SK-N-SH treated with all-trans-retinoic acid at 6 μM for 48 hours (cell line): ENCODE results near the gene PRRC1.

Source experiments
- ATAC-seq: fragments of 200-7000 bp; cut with Tn5 transposase; 3 replicates; pipeline ENCODE4 v1.9.1; 2020; ENCODE audit warnings: mild to moderate bottlenecking, moderate library complexity
- ARNTL ChIP-seq: fragments of 450-650 bp; formaldehyde crosslinking; IDR thresholded peaks from 2 replicates; pipeline ENCODE4 v1.5.0; 2020; ENCODE audit warnings: low read depth, mild to moderate bottlenecking, moderate library complexity, borderline replicate concordance
- BACH2 ChIP-seq: fragments of 250-450 bp; sonication (Bioruptor Pico); IDR thresholded peaks from 2 replicates; pipeline ENCODE4 v1.9.0; 2021; ENCODE audit warnings: mild to moderate bottlenecking, borderline replicate concordance
- CREB5 ChIP-seq: fragments of 250-450 bp; sonication (Bioruptor Pico); IDR thresholded peaks from 2 replicates; pipeline ENCODE4 v1.5.1; 2020; ENCODE audit warnings: low read depth, mild to moderate bottlenecking, moderate library complexity
- CSDC2 ChIP-seq: fragments of 250-450 bp; sonication (Bioruptor Pico); IDR thresholded peaks from 2 replicates; pipeline ENCODE4 v1.5.0; 2020; ENCODE audit warnings: mild to moderate bottlenecking, moderate library complexity
- CSRNP3 ChIP-seq: fragments of 250-450 bp; sonication (Bioruptor Pico); IDR thresholded peaks from 2 replicates; pipeline ENCODE4 v1.5.1; 2021; ENCODE audit warnings: mild to moderate bottlenecking, moderate library complexity
- ESRRG ChIP-seq: fragments of 250-450 bp; sonication (Bioruptor Pico); IDR thresholded peaks from 2 replicates; pipeline ENCODE4 v1.6.1; 2021; ENCODE audit warnings: mild to moderate bottlenecking
- GLIS3 ChIP-seq: fragments of 250-450 bp; sonication (Bioruptor Pico); IDR thresholded peaks from 2 replicates; pipeline ENCODE4 v1.5.0; 2020; ENCODE audit warnings: mild to moderate bottlenecking, moderate library complexity
- ISL1 ChIP-seq: fragments of 250-450 bp; sonication (Bioruptor Pico); IDR thresholded peaks from 2 replicates; pipeline ENCODE4 v2.1.2; 2022; ENCODE audit warnings: mild to moderate bottlenecking, moderate library complexity
- OSR1 ChIP-seq: fragments of 250-450 bp; sonication (Bioruptor Pico); IDR thresholded peaks from 2 replicates; pipeline ENCODE4 v1.8.0; 2022; ENCODE audit warnings: moderate library complexity, mild to moderate bottlenecking, inconsistent platforms
- PPARA ChIP-seq: fragments of 250-450 bp; sonication (Bioruptor Pico); IDR thresholded peaks from 2 replicates; pipeline ENCODE4 v1.5.0; 2020; ENCODE audit warnings: mild to moderate bottlenecking, borderline replicate concordance
- RARB ChIP-seq: fragments of 250-450 bp; sonication (Bioruptor Pico); IDR thresholded peaks from 2 replicates; pipeline ENCODE4 v1.8.0; 2021; ENCODE audit warnings: mild to moderate bottlenecking, moderate library complexity
- SNAI2 ChIP-seq: fragments of 250-450 bp; sonication (Bioruptor Pico); IDR thresholded peaks from 2 replicates; pipeline ENCODE4 v1.5.0; 2020; ENCODE audit warnings: mild to moderate bottlenecking, moderate library complexity
- TCF4 ChIP-seq: fragments of 250-450 bp; sonication (Bioruptor Pico); IDR thresholded peaks from 2 replicates; pipeline ENCODE4 v1.8.0; 2021; ENCODE audit warnings: mild to moderate bottlenecking, moderate library complexity, borderline replicate concordance
- TOX ChIP-seq: fragments of 250-450 bp; sonication (Bioruptor Pico); IDR thresholded peaks from 2 replicates; pipeline ENCODE4 v1.8.0; 2021; ENCODE audit warnings: mild to moderate bottlenecking, moderate library complexity, borderline replicate concordance
- ZC3H10 ChIP-seq: fragments of 250-450 bp; sonication (Bioruptor Pico); IDR thresholded peaks from 2 replicates; pipeline ENCODE4 v1.5.1; 2021; ENCODE audit warnings: mild to moderate bottlenecking, moderate library complexity
- ZFP3 ChIP-seq: fragments of 250-450 bp; sonication (Bioruptor Pico); IDR thresholded peaks from 2 replicates; pipeline ENCODE4 v1.5.0; 2020; ENCODE audit warnings: mild to moderate bottlenecking, moderate library complexity
- ZFP30 ChIP-seq: fragments of 450-650 bp; formaldehyde crosslinking; IDR thresholded peaks from 2 replicates; pipeline ENCODE4 v1.5.0; 2022; ENCODE audit warnings: mild to moderate bottlenecking, moderate library complexity
- ZNF565 ChIP-seq: fragments of 450-650 bp; formaldehyde crosslinking; conservative IDR thresholded peaks from 2 replicates; pipeline ENCODE4 v1.5.0; 2020; ENCODE audit warnings: low read depth, mild to moderate bottlenecking, moderate library complexity
- ZNF70 ChIP-seq: fragments of 450-650 bp; formaldehyde crosslinking; IDR thresholded peaks from 2 replicates; pipeline ENCODE4 v1.5.0; 2020; ENCODE audit warnings: mild to moderate bottlenecking, moderate library complexity
- ZNF8 ChIP-seq: fragments of 450-650 bp; formaldehyde crosslinking; IDR thresholded peaks from 2 replicates; pipeline ENCODE4 v1.5.0; 2020; ENCODE audit warnings: mild to moderate bottlenecking, moderate library complexity
- TF ChIP-seq, protein P1 (sequence below): fragments of 250-450 bp; sonication (Bioruptor Pico); IDR thresholded peaks from 2 replicates; pipeline ENCODE4 v1.8.0; 2020; ENCODE audit warnings: mild to moderate bottlenecking, moderate library complexity, borderline replicate concordance
- TF ChIP-seq, protein P2 (sequence below): fragments of 250-450 bp; sonication (Bioruptor Pico); IDR thresholded peaks from 2 replicates; pipeline ENCODE4 v1.8.0; 2021; ENCODE audit warnings: low read depth, mild to moderate bottlenecking, moderate library complexity, borderline replicate concordance
- TF ChIP-seq, protein P3 (sequence below): fragments of 250-450 bp; sonication (Bioruptor Pico); IDR thresholded peaks from 2 replicates; pipeline ENCODE4 v1.5.0; 2020; ENCODE audit warnings: mild to moderate bottlenecking, moderate library complexity

PRRC1 gene

DNA sequence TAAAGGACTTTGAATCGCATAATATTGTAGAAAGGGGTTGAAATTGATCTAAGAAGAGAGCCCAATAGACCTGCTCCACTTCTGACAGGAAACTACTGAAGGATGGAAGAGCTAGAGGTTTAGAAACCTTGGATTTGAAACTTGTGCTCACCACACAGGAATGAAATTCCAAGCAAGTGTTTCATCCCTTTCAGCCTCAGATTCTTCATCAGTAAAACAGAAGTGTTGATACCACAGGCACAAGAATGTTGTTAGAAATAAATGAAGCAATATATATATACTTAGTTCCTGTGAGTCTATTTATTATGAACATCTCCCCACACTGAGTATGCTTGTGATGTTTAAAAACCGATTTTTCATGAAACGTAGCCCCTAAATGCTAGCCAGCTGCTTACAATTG lies 43.8 kb downstream of the PRRC1 start (continued):
- TF ChIP-seq ZC3H10 (no peak), ZNF70 (no peak), CSDC2 (CRISPR knock-in tag) (no peak)

DNA sequence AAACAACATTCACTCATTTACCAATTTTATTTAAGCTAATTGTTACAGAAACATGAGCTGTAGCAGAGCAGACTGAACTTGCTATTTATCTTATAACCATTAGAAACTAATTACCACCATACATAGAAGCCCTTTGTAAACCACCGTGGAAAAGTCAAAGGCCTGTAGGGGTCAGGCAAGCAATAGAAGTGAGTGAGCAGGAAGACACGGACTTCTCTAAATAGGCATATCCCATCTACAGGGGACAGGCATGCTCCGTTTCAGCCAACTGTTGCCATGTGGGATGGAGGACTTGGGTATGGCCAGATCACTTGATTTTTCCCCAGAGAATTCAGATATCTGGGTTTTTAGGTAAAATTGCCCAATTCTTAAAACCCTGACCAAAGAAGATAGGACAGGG lies 44.8 kb downstream of the PRRC1 start:
- no peak for TF ChIP-seq ISL1 (CRISPR knock-in tag)
- no peak for TF ChIP-seq PPARA
- TF ChIP-seq TOX = no peak
- TF ChIP-seq RARB (CRISPR knock-in tag) = no peak
- TF ChIP-seq, protein P1, sequence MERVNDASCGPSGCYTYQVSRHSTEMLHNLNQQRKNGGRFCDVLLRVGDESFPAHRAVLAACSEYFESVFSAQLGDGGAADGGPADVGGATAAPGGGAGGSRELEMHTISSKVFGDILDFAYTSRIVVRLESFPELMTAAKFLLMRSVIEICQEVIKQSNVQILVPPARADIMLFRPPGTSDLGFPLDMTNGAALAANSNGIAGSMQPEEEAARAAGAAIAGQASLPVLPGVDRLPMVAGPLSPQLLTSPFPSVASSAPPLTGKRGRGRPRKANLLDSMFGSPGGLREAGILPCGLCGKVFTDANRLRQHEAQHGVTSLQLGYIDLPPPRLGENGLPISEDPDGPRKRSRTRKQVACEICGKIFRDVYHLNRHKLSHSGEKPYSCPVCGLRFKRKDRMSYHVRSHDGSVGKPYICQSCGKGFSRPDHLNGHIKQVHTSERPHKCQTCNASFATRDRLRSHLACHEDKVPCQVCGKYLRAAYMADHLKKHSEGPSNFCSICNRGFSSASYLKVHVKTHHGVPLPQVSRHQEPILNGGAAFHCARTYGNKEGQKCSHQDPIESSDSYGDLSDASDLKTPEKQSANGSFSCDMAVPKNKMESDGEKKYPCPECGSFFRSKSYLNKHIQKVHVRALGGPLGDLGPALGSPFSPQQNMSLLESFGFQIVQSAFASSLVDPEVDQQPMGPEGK (CRISPR knock-in tag) = no peak
- no peak for TF ChIP-seq ZNF565
- no peak for TF ChIP-seq BACH2 (CRISPR knock-in tag)
- TF ChIP-seq ZNF8 (CRISPR knock-in tag) = no peak
- TF ChIP-seq ZC3H10 = no peak
- TF ChIP-seq CSDC2 (CRISPR knock-in tag) = no peak
- TF ChIP-seq SNAI2 (CRISPR knock-in tag) = no peak
- TF ChIP-seq, protein P2, sequence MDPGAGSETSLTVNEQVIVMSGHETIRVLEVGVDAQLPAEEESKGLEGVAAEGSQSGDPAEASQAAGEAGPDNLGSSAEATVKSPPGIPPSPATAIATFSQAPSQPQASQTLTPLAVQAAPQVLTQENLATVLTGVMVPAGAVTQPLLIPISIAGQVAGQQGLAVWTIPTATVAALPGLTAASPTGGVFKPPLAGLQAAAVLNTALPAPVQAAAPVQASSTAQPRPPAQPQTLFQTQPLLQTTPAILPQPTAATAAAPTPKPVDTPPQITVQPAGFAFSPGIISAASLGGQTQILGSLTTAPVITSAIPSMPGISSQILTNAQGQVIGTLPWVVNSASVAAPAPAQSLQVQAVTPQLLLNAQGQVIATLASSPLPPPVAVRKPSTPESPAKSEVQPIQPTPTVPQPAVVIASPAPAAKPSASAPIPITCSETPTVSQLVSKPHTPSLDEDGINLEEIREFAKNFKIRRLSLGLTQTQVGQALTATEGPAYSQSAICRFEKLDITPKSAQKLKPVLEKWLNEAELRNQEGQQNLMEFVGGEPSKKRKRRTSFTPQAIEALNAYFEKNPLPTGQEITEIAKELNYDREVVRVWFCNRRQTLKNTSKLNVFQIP (CRISPR knock-in tag) = no peak
- TF ChIP-seq ZFP30 (CRISPR knock-in tag) = no peak
- no peak for TF ChIP-seq ARNTL
- TF ChIP-seq GLIS3 = no peak
- TF ChIP-seq ESRRG = no peak
- TF ChIP-seq CSRNP3 (CRISPR knock-in tag) = no peak
- TF ChIP-seq CREB5 (CRISPR knock-in tag) = no peak
- TF ChIP-seq TCF4 (CRISPR knock-in tag) = no peak
- TF ChIP-seq, protein P3, sequence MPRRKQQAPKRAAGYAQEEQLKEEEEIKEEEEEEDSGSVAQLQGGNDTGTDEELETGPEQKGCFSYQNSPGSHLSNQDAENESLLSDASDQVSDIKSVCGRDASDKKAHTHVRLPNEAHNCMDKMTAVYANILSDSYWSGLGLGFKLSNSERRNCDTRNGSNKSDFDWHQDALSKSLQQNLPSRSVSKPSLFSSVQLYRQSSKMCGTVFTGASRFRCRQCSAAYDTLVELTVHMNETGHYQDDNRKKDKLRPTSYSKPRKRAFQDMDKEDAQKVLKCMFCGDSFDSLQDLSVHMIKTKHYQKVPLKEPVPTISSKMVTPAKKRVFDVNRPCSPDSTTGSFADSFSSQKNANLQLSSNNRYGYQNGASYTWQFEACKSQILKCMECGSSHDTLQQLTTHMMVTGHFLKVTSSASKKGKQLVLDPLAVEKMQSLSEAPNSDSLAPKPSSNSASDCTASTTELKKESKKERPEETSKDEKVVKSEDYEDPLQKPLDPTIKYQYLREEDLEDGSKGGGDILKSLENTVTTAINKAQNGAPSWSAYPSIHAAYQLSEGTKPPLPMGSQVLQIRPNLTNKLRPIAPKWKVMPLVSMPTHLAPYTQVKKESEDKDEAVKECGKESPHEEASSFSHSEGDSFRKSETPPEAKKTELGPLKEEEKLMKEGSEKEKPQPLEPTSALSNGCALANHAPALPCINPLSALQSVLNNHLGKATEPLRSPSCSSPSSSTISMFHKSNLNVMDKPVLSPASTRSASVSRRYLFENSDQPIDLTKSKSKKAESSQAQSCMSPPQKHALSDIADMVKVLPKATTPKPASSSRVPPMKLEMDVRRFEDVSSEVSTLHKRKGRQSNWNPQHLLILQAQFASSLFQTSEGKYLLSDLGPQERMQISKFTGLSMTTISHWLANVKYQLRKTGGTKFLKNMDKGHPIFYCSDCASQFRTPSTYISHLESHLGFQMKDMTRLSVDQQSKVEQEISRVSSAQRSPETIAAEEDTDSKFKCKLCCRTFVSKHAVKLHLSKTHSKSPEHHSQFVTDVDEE (CRISPR knock-in tag) = no peak
- peak; percentile 68 for ATAC-seq

DNA sequence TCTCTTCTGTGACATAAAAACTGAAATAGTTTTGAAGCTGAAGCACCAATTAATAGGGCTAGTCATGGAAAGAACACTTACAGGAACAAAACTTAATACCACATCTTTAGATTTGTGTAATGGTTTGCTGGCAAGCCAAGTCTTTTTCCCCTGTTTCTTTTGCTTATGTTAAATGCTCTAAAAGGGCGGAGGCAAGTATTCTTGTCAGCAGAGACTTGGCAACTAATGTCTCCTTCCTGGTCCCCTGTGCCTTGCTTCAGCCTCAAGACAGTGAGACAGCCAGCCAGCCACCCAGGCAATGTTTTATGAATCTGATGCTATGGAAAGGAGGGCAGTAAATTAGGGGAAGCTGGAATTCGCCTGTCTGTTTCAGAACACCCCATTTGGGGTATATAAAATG lies 45.7 kb downstream of the PRRC1 start:
- no peak for TF ChIP-seq RARB (CRISPR knock-in tag)
- no peak for TF ChIP-seq BACH2 (CRISPR knock-in tag)
- TF ChIP-seq GLIS3 = no peak
- TF ChIP-seq SNAI2 (CRISPR knock-in tag) = no peak
- no peak for TF ChIP-seq ZNF8 (CRISPR knock-in tag)
- no peak for TF ChIP-seq ZFP3 (CRISPR knock-in tag)
- TF ChIP-seq ISL1 (CRISPR knock-in tag) = no peak
- no peak for TF ChIP-seq OSR1 (CRISPR knock-in tag)
- TF ChIP-seq CREB5 (CRISPR knock-in tag) = no peak
- TF ChIP-seq ZFP30 (CRISPR knock-in tag) = no peak
- TF ChIP-seq ARNTL = no peak
- TF ChIP-seq ZNF70 = no peak
- ATAC-seq = no peak
